ENCODE results near the gene WWOX.

DNA sequence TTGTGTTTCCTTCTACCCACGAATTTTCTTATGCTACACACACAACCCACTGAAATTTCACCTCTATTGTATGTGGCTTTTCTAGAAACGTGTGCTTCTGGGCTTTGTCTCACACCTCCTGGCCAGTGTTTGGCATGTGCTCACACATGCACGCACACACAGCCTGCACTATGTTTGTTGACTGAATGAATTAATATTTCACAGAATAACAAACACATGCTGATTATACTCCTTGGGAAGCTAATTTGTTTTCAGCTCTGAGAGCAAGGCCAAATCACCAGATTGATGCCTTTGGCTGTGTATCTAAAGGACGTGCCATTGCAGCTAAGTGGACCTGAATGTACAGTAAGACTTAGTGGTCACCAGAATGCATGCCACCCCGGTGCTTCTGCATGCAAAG is 210.7 kb downstream of the WWOX start:
- TF ChIP-seq, protein P1, sequence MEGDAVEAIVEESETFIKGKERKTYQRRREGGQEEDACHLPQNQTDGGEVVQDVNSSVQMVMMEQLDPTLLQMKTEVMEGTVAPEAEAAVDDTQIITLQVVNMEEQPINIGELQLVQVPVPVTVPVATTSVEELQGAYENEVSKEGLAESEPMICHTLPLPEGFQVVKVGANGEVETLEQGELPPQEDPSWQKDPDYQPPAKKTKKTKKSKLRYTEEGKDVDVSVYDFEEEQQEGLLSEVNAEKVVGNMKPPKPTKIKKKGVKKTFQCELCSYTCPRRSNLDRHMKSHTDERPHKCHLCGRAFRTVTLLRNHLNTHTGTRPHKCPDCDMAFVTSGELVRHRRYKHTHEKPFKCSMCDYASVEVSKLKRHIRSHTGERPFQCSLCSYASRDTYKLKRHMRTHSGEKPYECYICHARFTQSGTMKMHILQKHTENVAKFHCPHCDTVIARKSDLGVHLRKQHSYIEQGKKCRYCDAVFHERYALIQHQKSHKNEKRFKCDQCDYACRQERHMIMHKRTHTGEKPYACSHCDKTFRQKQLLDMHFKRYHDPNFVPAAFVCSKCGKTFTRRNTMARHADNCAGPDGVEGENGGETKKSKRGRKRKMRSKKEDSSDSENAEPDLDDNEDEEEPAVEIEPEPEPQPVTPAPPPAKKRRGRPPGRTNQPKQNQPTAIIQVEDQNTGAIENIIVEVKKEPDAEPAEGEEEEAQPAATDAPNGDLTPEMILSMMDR (IDR thresholded peaks at IDR 0.05), result no peak
- TF ChIP-seq POLR2A (IDR thresholded peaks at IDR 0.05), result no peak

Measured in right lobe of liver (tissue), 4 donors.